ENCODE results near the gene ANKMY1. TPM values are rescaled to one million over a fixed set of nuclear protein-coding genes. Genes with fewer than 3 reads are reported as not detected.

The ANKMY1 gene
- total RNA-seq (2022; extraction: Qiagen RNA extraction), result 8.1 to 10.4 TPM (median 9.8 TPM) in 5 replicates

GRCh38 chr2:240557808-240558207 is at the start of gene ANKMY1:
TSS of gene ANKMY1 (minus strand) at chr2:240557988. CDS start at chr2:240557335, 653 bp downstream.

GRCh38 chr2:240586198-240586918 is 28.6 kb upstream of the ANKMY1 start, which contains the start of gene CAPN10:
TSS of gene CAPN10 (plus strand) at chr2:240586734. CDS start at chr2:240586912, 178 bp downstream.

GRCh38 chr2:240567872-240568677 is 10.3 kb upstream of the ANKMY1 start, which contains the start of gene RNPEPL1:
TSS of gene RNPEPL1 (plus strand) at chr2:240568484. CDS start at chr2:240568587, 103 bp downstream.

GRCh38 chr2:240560084-240560479 is 2.3 kb upstream of the ANKMY1 start, which contains the start of gene DUSP28:
TSS of gene DUSP28 (plus strand) at chr2:240560357. CDS start at chr2:240560685, 328 bp downstream.

GRCh38 chr2:240435457-240435947 is 122.3 kb downstream of the ANKMY1 start, which contains the start of gene GPC1:
TSS of gene GPC1 (plus strand) at chr2:240435663. CDS start at chr2:240435919, 256 bp downstream.

Other genes starting within 250 kb of the ANKMY1 start
- gene GPC1, start 122.3 kb downstream of the ANKMY1 start, total RNA-seq (2022; extraction: Qiagen RNA extraction), result 201 to 246 TPM (median 231 TPM) in 5 replicates
- 3.7 to 9.5 TPM (median 7.9 TPM) in 5 replicates for gene DUSP28, start 2.4 kb upstream of the ANKMY1 start, total RNA-seq (2022; extraction: Qiagen RNA extraction)
- 45.7 to 65.6 TPM (median 63.6 TPM) in 5 replicates for gene RNPEPL1, start 10.5 kb upstream of the ANKMY1 start, total RNA-seq (2022; extraction: Qiagen RNA extraction)
- gene CAPN10, start 28.7 kb upstream of the ANKMY1 start, total RNA-seq (2022; extraction: Qiagen RNA extraction), result 17.2 to 25.4 TPM (median 23.0 TPM) in 5 replicates
- gene GPR35, start 67.5 kb upstream of the ANKMY1 start, total RNA-seq (2022; extraction: Qiagen RNA extraction), result 0.61 to 0.90 TPM (median 0.87 TPM) in 5 replicates
- gene AQP12B, start 124.9 kb upstream of the ANKMY1 start, total RNA-seq (2022; extraction: Qiagen RNA extraction), result not detected in 5 replicates
- gene AQP12A, start 133.9 kb upstream of the ANKMY1 start, total RNA-seq (2022; extraction: Qiagen RNA extraction), result not detected in 5 replicates